Effector memory CD8-positive, alpha-beta T cell (primary cell): Measurements from ENCODE around the gene DNAJB6.

ENCODE experiments used
- ATAC-seq: fragments of 150-1000 bp; cut with Tn5 transposase; replicated peaks from 2 replicates; pipeline ENCODE4 v1.10.0; 2021; ENCODE audit warnings: mild to moderate bottlenecking, moderate library complexity
- DNase-seq, 3 experiments: peaks; one replicate each; pipeline ENCODE4 v3.0.0; 2021
- H3K27ac Mint-ChIP-seq, 2 donors: one replicate each; pipeline ENCODE4 v1.8.0; 2022; ENCODE audit warnings: mild to moderate bottlenecking in 2 of 2, mixed read lengths in 2 of 2, moderate library complexity in 2 of 2
- H3K27me3 Mint-ChIP-seq, 2 donors: one replicate each; pipeline ENCODE4 v1.8.0; 2022; ENCODE audit warnings: mixed read lengths in 2 of 2
- H3K36me3 Mint-ChIP-seq: one replicate; pipeline ENCODE4 v1.8.0; 2022; ENCODE audit warnings: mild to moderate bottlenecking, moderate library complexity, mixed read lengths; ENCODE audit not compliant: insufficient read depth
- H3K4me1 Mint-ChIP-seq, 2 donors: one replicate each; pipeline ENCODE4 v1.8.0; 2022; ENCODE audit warnings: low read depth in 2 of 2, mixed read lengths in 2 of 2
- H3K4me3 Mint-ChIP-seq, 2 donors: one replicate each; pipeline ENCODE4 v1.8.0; 2022; ENCODE audit warnings: mild to moderate bottlenecking in 2 of 2, mixed read lengths in 2 of 2, moderate library complexity in 2 of 2
- H3K9me3 Mint-ChIP-seq, 2 donors: one replicate each; pipeline ENCODE4 v1.8.0; 2022; ENCODE audit warnings: mixed read lengths in 2 of 2

The DNAJB6 gene

DNA sequence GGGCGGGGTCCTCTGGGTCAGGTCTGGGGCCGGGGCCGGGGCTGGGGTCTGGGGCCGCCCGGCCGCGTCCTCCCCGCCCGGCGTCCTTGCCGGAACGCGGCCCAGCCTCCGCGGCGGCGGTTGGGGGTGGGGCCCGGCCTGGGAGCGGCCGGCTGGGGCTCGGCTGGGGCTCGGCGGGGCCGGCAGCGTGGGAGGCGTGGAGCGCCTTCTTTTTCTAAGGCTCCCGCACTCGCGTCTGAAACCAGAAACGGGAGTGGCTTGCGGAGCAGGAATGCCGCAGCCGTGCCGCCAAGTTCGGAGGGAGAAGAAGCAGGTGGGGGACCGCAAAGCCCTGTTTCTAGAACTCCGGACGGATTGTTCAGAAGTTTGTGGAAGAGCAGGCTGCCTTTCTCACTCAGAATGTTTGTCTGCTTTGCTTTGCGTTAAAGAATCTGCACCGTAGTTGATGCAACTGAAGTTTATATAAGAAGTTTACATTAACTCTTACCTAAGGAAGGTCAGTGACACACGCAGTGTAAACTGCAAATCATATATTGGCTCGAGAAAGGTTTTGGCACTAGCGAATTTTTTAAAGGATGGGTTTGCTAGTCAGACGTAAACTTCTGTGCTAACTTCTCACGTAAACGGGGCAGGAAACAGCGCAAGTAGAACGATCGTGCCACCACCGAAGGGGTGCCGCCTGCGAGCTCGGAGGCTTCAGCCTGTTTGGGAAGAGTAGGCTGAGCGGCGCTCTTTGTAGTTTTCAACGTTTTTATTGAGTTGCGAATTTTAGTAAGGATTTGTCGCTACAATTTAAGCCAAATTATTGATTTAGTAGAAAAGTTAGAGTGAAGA lies 729 bp downstream of the DNAJB6 start:
- Mint-ChIP-seq H3K36me3 (peaks cover 62% of the 10 kb centered on the region), H3K4me1 (peaks cover 34 to 36% of the 10 kb centered on the region in 2 donors), H3K27me3 (peaks cover 3 to 5% of the 10 kb centered on the region in 2 donors), H3K27ac (peak overlapping the region; percentile 98 to 100), H3K4me3 (peak overlapping the region; percentile 90 to 99), H3K9me3 (no peaks in the 10 kb centered on the region)
- DNase-seq (peak; percentile 44 to 56 (median 51)), ATAC-seq (peak; percentile 47)

DNA sequence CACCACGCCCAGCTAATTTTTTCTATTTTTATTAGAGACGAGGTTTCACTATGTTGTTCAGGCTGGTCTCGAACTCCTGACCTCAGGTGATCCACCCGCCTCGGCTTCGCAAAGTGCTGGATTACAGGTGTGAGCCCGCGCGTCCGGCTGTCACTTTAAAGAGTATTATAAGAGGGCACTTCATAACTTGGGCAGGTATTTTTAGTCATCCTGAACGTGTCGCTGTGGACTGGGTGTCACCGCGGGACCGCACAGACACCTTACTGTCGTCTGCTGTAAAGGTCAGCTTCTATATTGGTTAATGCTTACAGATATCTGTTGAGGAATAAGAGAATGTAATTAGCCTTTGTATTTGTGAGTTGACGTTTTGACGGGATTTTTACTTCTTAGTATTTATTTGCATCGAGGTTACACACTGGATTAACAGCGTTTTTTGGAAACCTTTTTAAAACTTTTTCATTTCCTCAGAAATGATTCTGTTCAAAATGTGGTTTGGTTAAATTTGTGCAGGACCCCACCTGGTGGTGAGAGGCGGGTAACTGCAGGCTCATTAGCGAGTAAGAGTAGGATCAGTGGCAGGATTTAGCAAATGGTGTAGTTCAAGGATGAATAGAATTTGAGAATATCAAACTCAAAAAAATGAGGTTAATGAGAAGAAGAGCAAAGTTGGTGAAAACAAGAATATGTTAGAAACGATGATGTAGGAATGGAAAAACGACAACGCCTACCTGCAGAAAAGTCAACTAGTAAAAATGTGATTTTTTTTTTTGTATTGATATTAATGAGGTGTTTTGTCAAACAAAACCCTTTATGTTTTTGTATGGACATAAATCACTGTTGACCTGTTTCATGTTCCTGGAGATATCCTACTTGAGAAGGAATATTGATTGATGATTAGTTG lies 3.2 kb downstream of the DNAJB6 start:
- Mint-ChIP-seq H3K4me3 (peak overlapping the region; percentile 90 to 99), H3K27ac (peak overlapping the region; percentile 64 to 98), H3K36me3 (peaks cover 83% of the 10 kb centered on the region), H3K4me1 (peaks cover 41 to 51% of the 10 kb centered on the region in 2 donors), H3K27me3 (no peaks in the 10 kb centered on the region), H3K9me3 (no peaks in the 10 kb centered on the region)
- DNase-seq (peak; percentile 61 to 71 (median 65)), ATAC-seq (peak; percentile 16)

- no peak for DNase-seq
- peaks cover 67 to 68% of the 10 kb centered on the region in 2 donors for H3K4me1 Mint-ChIP-seq
- peak; percentile 23 for ATAC-seq
Measured at GRCh38 chr7:157347217-157347904, 10.6 kb downstream of the DNAJB6 start.

GRCh38 chr7:157348548-157348947 lies 11.7 kb downstream of the DNAJB6 start:
- DNase-seq (no peak), ATAC-seq (no peak)
- no peaks in the 10 kb centered on the region for H3K27me3 Mint-ChIP-seq
- H3K4me1 Mint-ChIP-seq = peaks cover 66 to 71% of the 10 kb centered on the region in 2 donors
- no peaks in the 10 kb centered on the region for H3K9me3 Mint-ChIP-seq
- H3K27ac Mint-ChIP-seq = peak overlapping the region; percentile 32 to 84
- H3K4me3 Mint-ChIP-seq = peak overlapping the region; percentile 62 to 71
- peaks cover 81% of the 10 kb centered on the region for H3K36me3 Mint-ChIP-seq

More at GRCh38 chr7:157347217-157347904, 10.6 kb downstream of the DNAJB6 start:
- Mint-ChIP-seq H3K36me3 (peaks cover 89% of the 10 kb centered on the region), H3K27ac (peak overlapping the region in 1 of 2 donors; percentile 84), H3K27me3 (no peaks in the 10 kb centered on the region), H3K4me3 (peak overlapping the region; percentile 56 to 71), H3K9me3 (no peaks in the 10 kb centered on the region)

DNA sequence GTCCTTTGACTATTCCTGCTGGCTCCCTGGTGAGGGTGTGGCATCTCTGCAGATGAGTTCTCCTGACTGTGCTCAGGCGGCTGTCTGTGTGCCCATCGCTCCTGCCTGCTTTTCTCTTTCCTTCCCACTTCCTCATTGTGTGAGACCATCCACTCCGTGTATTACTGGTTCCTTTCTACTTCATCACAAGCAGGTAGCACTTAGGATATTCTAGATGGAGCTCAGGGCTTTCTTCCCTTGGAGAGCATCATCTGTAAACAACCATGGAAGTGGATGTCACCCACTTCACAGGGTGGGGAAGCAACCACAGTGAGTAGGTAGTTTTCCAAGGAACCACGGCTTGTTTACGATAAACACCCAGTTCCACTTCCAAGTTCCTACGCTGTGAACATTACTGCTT lies 15.7 kb downstream of the DNAJB6 start:
- H3K27ac Mint-ChIP-seq = peak overlapping the region; percentile 62 to 84
- ATAC-seq = peak; percentile 26
- no peaks in the 10 kb centered on the region for H3K9me3 Mint-ChIP-seq
- no peak for DNase-seq
- H3K36me3 Mint-ChIP-seq = peaks cover 86% of the 10 kb centered on the region
- H3K4me1 Mint-ChIP-seq = peaks cover 72 to 84% of the 10 kb centered on the region in 2 donors
- H3K27me3 Mint-ChIP-seq = no peaks in the 10 kb centered on the region
- H3K4me3 Mint-ChIP-seq = peak overlapping the region; percentile 62 to 71

DNA sequence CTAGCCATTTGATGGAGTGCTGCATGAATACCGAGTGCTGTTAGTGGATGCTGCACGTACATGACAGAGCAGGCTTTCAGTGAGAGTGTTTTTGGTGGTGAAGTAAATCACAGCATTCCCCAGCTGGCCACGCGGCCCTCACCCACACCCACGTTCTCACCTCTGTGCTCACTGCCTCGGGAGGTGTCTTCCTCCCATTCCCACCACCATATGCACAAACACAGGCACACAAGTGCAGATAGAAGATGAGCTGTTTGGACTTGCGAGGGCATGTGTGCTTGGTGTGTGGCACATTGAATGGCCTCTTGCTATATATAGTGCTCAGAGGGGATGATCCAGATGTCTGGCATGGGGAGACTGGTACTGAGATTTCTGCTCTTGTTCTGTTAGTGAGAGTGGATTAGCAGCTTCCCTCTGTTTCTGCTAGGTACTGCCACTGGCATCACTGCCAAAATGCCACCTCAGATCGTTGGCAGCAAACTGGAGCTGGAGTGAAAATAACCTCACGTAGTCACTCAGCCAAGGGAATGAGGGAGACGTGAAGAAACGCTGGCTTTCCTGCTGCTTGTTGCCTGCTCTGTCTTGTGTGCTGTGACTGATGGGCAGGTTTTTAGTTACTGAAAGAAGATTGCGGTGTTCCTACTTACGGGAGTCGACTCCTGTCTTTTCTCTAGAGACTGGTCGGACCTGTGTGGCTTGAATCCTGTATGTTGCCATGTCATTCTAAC lies 19.1 kb downstream of the DNAJB6 start:
- ATAC-seq = peak; percentile 15
- H3K27me3 Mint-ChIP-seq = no peaks in the 10 kb centered on the region
- H3K4me3 Mint-ChIP-seq = peak overlapping the region; percentile 62 to 73
- peaks cover 70 to 81% of the 10 kb centered on the region in 2 donors for H3K4me1 Mint-ChIP-seq
- no peaks in the 10 kb centered on the region for H3K9me3 Mint-ChIP-seq
- H3K36me3 Mint-ChIP-seq = peaks cover 86% of the 10 kb centered on the region
- peak overlapping the region; percentile 87 for H3K27ac Mint-ChIP-seq
- DNase-seq = no peak

GRCh38 chr7:157357129-157358040 lies 20.6 kb downstream of the DNAJB6 start:
- Mint-ChIP-seq H3K4me1 (peaks cover 59 to 79% of the 10 kb centered on the region in 2 donors), H3K36me3 (peaks cover 88% of the 10 kb centered on the region), H3K27ac (peak overlapping the region; percentile 87), H3K9me3 (no peaks in the 10 kb centered on the region), H3K27me3 (no peaks in the 10 kb centered on the region), H3K4me3 (peak overlapping the region; percentile 62 to 73)
- ATAC-seq (no peak), DNase-seq (no peak)

DNA sequence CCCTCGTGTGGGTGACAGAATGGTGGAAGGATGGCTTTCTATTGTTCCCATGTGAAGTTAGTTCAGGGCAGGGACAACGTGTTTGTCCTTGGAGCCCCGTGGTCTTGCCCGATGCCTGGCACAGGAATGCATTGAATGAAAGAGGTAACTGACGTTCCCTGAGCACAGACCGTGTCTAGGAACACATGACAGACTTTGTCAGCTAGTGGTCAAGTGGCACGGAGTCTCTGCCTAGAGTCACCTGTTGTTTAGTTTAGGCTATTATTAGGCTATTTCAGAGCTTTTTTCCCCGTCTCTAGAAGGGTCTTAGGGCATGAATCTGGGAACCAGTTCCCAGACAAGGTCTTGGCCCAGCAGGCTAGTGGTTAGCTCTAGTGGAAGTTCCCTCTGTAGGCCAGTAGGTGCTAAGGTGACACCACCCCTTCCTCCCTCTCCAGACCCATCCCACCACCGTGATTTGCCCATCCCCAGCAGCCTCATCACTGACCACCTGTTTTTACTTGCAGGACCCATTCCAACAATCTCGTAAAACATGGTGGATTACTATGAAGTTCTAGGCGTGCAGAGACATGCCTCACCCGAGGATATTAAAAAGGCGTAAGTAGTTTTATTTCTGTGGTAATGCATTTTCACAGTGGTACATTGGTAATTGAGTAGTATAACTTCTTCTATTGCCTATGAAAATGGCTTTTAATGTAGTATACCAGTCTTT lies 21.4 kb downstream of the DNAJB6 start:
- H3K27me3 Mint-ChIP-seq = no peaks in the 10 kb centered on the region
- ATAC-seq (peak; percentile 9), DNase-seq (no peak)
- peaks cover 59 to 76% of the 10 kb centered on the region in 2 donors for H3K4me1 Mint-ChIP-seq
- H3K4me3 Mint-ChIP-seq = peak overlapping the region; percentile 62 to 73
- H3K36me3 Mint-ChIP-seq = peaks cover 93% of the 10 kb centered on the region
- no peaks in the 10 kb centered on the region for H3K9me3 Mint-ChIP-seq
- peak overlapping the region; percentile 87 for H3K27ac Mint-ChIP-seq

DNA sequence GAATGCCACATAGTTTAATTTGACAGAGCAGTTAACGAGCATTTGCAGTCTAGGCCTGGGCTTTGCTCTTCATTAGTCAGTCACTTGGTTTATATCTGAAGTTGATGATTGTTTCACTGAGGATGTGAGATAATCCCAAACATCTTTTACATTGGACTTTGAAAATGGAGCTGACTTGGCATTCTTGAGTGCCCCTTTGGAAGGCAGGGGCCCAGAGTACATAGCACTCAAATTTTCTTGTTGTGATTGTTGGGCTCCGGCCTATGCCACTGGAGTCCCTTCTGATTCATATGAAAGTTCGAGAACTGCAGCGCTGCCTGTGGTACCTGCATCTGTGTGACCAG lies 21.9 kb downstream of the DNAJB6 start:
- H3K36me3 Mint-ChIP-seq = peaks cover 96% of the 10 kb centered on the region
- DNase-seq (no peak), ATAC-seq (no peak)
- peak overlapping the region in 1 of 2 donors; percentile 87 for H3K27ac Mint-ChIP-seq
- no peaks in the 10 kb centered on the region for H3K27me3 Mint-ChIP-seq
- H3K4me1 Mint-ChIP-seq = peaks cover 54 to 71% of the 10 kb centered on the region in 2 donors
- no peaks in the 10 kb centered on the region for H3K9me3 Mint-ChIP-seq
- H3K4me3 Mint-ChIP-seq = no peak overlapping the region

DNA sequence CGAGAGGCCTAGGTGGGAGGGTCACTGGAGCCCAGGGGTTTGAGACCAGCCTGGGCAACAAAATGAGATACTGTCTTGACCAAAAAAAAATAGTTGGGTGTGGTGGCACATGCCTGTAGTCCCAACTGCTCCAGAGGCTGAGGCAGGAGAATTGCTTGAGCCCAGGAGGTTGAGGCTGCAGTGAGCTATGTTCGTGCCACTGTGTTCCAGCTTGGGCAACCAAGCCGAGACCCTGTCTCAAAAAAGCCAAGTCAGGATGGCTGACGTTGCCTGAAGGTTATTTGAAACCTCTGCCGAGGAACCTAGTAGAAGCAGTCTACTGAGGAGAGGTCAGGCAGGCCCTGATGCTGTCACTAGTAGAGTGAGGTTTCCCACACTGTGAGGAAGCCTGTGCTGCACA lies 22.8 kb downstream of the DNAJB6 start:
- H3K4me1 Mint-ChIP-seq = peaks cover 53 to 71% of the 10 kb centered on the region in 2 donors
- no peak for ATAC-seq
- DNase-seq = no peak
- peaks cover 98% of the 10 kb centered on the region for H3K36me3 Mint-ChIP-seq
- H3K27ac Mint-ChIP-seq = peak overlapping the region in 1 of 2 donors; percentile 66
- H3K27me3 Mint-ChIP-seq = no peaks in the 10 kb centered on the region
- no peak overlapping the region for H3K4me3 Mint-ChIP-seq
- no peaks in the 10 kb centered on the region for H3K9me3 Mint-ChIP-seq

- H3K36me3 Mint-ChIP-seq = peaks cover 98% of the 10 kb centered on the region
- H3K9me3 Mint-ChIP-seq = no peaks in the 10 kb centered on the region
- peak overlapping the region in 1 of 2 donors; percentile 22 for H3K4me3 Mint-ChIP-seq
- no peaks in the 10 kb centered on the region for H3K27me3 Mint-ChIP-seq
- peak overlapping the region; percentile 23 to 66 for H3K27ac Mint-ChIP-seq
- peaks cover 46 to 67% of the 10 kb centered on the region in 2 donors for H3K4me1 Mint-ChIP-seq
- no peak for ATAC-seq
- DNase-seq = no peak
Measured at GRCh38 chr7:157360483-157361025, 23.8 kb downstream of the DNAJB6 start.
